HEK293 (cell line): Measurements from ENCODE around the gene ZNF574.

Experiments used
- CTCF ChIA-PET: fragments of 350-600 bp; formaldehyde crosslinking; extraction: SDS; loops from one replicate; lab custom pipeline; 2021; ENCODE audit warnings: antibody characterized with exemption; lab: Yijun Ruan, JAX
- POLR2A ChIA-PET: fragments of 300-600 bp; formaldehyde crosslinking; extraction: SDS; loops from one replicate; lab custom pipeline; 2020; ENCODE audit warnings: antibody characterized with exemption, inconsistent platforms; lab: Yijun Ruan, JAX
- H3K27ac ChIP-seq: fragments of 200-500 bp; sonication (Bioruptor generic); 2 replicates; pipeline ENCODE4 v1.5.1; 2014; ENCODE audit warnings: low read depth, low read length, control low read depth, inconsistent platforms; ENCODE audit errors: extremely low read depth
- H3K36me3 ChIP-seq, 2 experiments: fragments of 200-500 bp in 1 of 2; sonication (Bioruptor generic) in 1 of 2; 1 replicate in 1 of 2; 2 replicates in 1 of 2; pipeline ENCODE4 v1.5.1; 2014 to 2017; ENCODE audit warnings: inconsistent platforms in 2 of 2, low read length in 2 of 2; ENCODE audit not compliant: control insufficient read depth in 2 of 2, insufficient read depth in 1 of 2
- H3K4me1 ChIP-seq: fragments of 200-500 bp; sonication (Bioruptor generic); 2 replicates; pipeline ENCODE4 v1.5.1; 2014; ENCODE audit warnings: mild to moderate bottlenecking, low read length, inconsistent platforms; ENCODE audit not compliant: control insufficient read depth, insufficient read depth
- H3K4me3 ChIP-seq: 2 replicates; pipeline ENCODE4 v1.5.1; 2011; ENCODE audit warnings: low read depth, mild to moderate bottlenecking, control low read depth, low read length, moderate library complexity
- H3K9me3 ChIP-seq: fragments of 200-500 bp; sonication (Bioruptor generic); 2 replicates; pipeline ENCODE4 v1.5.1; 2014; ENCODE audit warnings: low read depth, low read length, inconsistent platforms; ENCODE audit not compliant: control insufficient read depth, insufficient read depth
- KLF1 ChIP-seq: fragments of 450-650 bp; formaldehyde crosslinking; IDR thresholded peaks from 2 replicates; pipeline ENCODE4 v1.5.1; 2016; ENCODE audit warnings: missing biosample characterization, missing genetic modification characterization
- KLF16 ChIP-seq: fragments of 450-650 bp; formaldehyde crosslinking; IDR thresholded peaks from 2 replicates; pipeline ENCODE4 v1.5.1; 2017; ENCODE audit warnings: missing biosample characterization, missing genetic modification characterization
- KLF7 ChIP-seq: fragments of 450-650 bp; formaldehyde crosslinking; IDR thresholded peaks from 2 replicates; pipeline ENCODE4 v1.5.1; 2016; ENCODE audit warnings: missing biosample characterization, missing genetic modification characterization, borderline replicate concordance
- ZBTB17 ChIP-seq: fragments of 450-650 bp; formaldehyde crosslinking; IDR thresholded peaks from 2 replicates; pipeline ENCODE4 v1.5.1; 2016; ENCODE audit warnings: missing biosample characterization, missing genetic modification characterization
- ZBTB20 ChIP-seq: fragments of 450-650 bp; formaldehyde crosslinking; IDR thresholded peaks from 2 replicates; pipeline ENCODE4 v1.5.1; 2016; ENCODE audit warnings: missing biosample characterization, missing genetic modification characterization
- ZNF121 ChIP-seq: fragments of 450-650 bp; formaldehyde crosslinking; IDR thresholded peaks from 2 replicates; pipeline ENCODE4 v1.5.1; 2016; ENCODE audit warnings: missing biosample characterization, missing genetic modification characterization
- ZNF274 ChIP-seq, 2 experiments: fragments of 200-500 bp in 1 of 2; fragments of 450-650 bp in 1 of 2; sonication (Bioruptor generic) in 1 of 2; formaldehyde crosslinking in 1 of 2; IDR thresholded peaks; 2 replicates each; pipeline versions ENCODE4 v1.5.1 to v1.6.1; 2014 to 2016; ENCODE audit warnings: borderline replicate concordance in 1 of 2, inconsistent platforms in 1 of 2, low read length in 1 of 2, missing biosample characterization in 1 of 2, missing genetic modification characterization in 1 of 2
- ZNF544 ChIP-seq: fragments of 450-650 bp; formaldehyde crosslinking; IDR thresholded peaks from 2 replicates; pipeline ENCODE4 v1.5.0; 2017; ENCODE audit warnings: missing biosample characterization, missing genetic modification characterization
- ZNF707 ChIP-seq: fragments of 450-650 bp; formaldehyde crosslinking; IDR thresholded peaks from 2 replicates; pipeline ENCODE4 v1.5.1; 2016; ENCODE audit warnings: missing biosample characterization, missing genetic modification characterization
- ZNF776 ChIP-seq: fragments of 450-650 bp; formaldehyde crosslinking; IDR thresholded peaks from 2 replicates; pipeline ENCODE4 v1.5.0; 2017; ENCODE audit warnings: missing biosample characterization, missing genetic modification characterization, borderline replicate concordance
- ZNF843 ChIP-seq: fragments of 450-650 bp; formaldehyde crosslinking; IDR thresholded peaks from 2 replicates; pipeline ENCODE4 v1.5.1; 2016; ENCODE audit warnings: missing biosample characterization, missing genetic modification characterization
- ZXDB ChIP-seq: fragments of 450-650 bp; formaldehyde crosslinking; IDR thresholded peaks from 2 replicates; pipeline ENCODE4 v1.5.1; 2016; ENCODE audit warnings: missing biosample characterization, missing genetic modification characterization
- TF ChIP-seq, protein P1 (sequence below): fragments of 450-650 bp; formaldehyde crosslinking; IDR thresholded peaks from 2 replicates; pipeline ENCODE4 v1.5.1; 2016; ENCODE audit warnings: missing biosample characterization, missing genetic modification characterization, borderline replicate concordance
- TF ChIP-seq, protein P2 (sequence below): fragments of 450-650 bp; formaldehyde crosslinking; IDR thresholded peaks from 2 replicates; pipeline ENCODE4 v1.5.1; 2016; ENCODE audit warnings: missing biosample characterization, missing genetic modification characterization
- TF ChIP-seq, protein P3 (sequence below): fragments of 450-650 bp; formaldehyde crosslinking; conservative IDR thresholded peaks from 2 replicates; pipeline ENCODE4 v1.5.1; 2016; ENCODE audit warnings: low read depth, missing biosample characterization, missing genetic modification characterization
- TF ChIP-seq, protein P4 (sequence below): fragments of 450-650 bp; formaldehyde crosslinking; IDR thresholded peaks from 2 replicates; pipeline ENCODE4 v1.5.1; 2016; ENCODE audit warnings: missing biosample characterization, missing genetic modification characterization

ZNF574 gene

DNA sequence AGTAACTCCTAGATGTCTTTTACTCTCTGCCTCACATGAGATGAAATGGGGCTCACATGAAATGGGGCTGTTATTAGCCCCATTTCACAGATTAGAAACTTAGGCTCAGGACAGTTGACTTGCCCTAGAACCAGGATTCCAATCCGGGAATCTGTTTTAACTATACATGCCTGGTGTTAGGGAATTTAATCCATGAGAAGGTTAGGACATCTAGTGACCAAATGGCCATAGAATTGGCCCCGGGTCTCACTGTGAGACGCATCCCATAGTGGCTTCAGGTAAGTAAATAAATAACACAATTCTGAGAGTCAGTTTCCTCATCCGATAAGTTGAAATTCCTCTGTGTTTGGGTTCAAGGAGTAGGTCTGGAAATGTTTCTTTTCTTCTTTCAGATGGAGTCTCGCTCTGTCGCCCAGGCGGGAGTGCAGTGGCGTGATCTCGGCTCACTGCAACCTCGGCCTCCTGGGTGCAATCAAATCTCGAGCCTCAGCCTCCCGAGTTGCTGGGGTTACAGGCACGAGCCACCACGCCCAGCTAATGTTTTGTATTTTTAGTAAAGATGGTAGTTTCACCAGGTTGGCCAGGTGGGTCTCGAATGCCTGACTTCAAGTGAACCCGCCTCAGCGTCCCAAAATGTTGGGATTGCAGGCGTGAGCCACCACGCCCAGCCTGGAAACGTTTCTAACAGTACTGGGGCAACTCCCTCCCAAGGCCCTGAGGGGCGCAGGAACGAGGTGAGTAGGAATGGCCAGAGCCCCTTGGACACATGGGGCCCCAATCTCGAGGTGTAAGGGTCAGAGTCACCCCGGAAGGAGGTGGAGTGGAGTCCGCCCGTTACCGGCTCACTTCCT lies 1.2 kb upstream of the ZNF574 start:
- H3K9me3 ChIP-seq, result no peaks in the 10 kb centered on the region
- H3K4me3 ChIP-seq, result peak overlapping the region; percentile 61
- H3K36me3 ChIP-seq, result peaks cover 19 to 22% of the 10 kb centered on the region in 2 experiments
- H3K27ac ChIP-seq, result peak overlapping the region; percentile 98
- peaks cover 11% of the 10 kb centered on the region for H3K4me1 ChIP-seq
- peak; percentile 74 for TF ChIP-seq ZBTB17 (tag by site-specific recombination)
- peak; percentile 56; the same call in 1 of the 2 replicates for TF ChIP-seq ZBTB20 (tag by site-specific recombination)
- TF ChIP-seq, protein P1, sequence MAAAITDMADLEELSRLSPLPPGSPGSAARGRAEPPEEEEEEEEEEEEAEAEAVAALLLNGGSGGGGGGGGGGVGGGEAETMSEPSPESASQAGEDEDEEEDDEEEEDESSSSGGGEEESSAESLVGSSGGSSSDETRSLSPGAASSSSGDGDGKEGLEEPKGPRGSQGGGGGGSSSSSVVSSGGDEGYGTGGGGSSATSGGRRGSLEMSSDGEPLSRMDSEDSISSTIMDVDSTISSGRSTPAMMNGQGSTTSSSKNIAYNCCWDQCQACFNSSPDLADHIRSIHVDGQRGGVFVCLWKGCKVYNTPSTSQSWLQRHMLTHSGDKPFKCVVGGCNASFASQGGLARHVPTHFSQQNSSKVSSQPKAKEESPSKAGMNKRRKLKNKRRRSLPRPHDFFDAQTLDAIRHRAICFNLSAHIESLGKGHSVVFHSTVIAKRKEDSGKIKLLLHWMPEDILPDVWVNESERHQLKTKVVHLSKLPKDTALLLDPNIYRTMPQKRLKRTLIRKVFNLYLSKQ (tag by site-specific recombination), result 0 out of 2 replicates have a peak, but pooled peaks have one; percentile 9
- TF ChIP-seq, protein P2, sequence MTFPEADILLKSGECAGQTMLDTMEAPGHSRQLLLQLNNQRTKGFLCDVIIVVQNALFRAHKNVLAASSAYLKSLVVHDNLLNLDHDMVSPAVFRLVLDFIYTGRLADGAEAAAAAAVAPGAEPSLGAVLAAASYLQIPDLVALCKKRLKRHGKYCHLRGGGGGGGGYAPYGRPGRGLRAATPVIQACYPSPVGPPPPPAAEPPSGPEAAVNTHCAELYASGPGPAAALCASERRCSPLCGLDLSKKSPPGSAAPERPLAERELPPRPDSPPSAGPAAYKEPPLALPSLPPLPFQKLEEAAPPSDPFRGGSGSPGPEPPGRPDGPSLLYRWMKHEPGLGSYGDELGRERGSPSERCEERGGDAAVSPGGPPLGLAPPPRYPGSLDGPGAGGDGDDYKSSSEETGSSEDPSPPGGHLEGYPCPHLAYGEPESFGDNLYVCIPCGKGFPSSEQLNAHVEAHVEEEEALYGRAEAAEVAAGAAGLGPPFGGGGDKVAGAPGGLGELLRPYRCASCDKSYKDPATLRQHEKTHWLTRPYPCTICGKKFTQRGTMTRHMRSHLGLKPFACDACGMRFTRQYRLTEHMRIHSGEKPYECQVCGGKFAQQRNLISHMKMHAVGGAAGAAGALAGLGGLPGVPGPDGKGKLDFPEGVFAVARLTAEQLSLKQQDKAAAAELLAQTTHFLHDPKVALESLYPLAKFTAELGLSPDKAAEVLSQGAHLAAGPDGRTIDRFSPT, result no peak
- TF ChIP-seq ZNF544, result no peak
- TF ChIP-seq, protein P3, sequence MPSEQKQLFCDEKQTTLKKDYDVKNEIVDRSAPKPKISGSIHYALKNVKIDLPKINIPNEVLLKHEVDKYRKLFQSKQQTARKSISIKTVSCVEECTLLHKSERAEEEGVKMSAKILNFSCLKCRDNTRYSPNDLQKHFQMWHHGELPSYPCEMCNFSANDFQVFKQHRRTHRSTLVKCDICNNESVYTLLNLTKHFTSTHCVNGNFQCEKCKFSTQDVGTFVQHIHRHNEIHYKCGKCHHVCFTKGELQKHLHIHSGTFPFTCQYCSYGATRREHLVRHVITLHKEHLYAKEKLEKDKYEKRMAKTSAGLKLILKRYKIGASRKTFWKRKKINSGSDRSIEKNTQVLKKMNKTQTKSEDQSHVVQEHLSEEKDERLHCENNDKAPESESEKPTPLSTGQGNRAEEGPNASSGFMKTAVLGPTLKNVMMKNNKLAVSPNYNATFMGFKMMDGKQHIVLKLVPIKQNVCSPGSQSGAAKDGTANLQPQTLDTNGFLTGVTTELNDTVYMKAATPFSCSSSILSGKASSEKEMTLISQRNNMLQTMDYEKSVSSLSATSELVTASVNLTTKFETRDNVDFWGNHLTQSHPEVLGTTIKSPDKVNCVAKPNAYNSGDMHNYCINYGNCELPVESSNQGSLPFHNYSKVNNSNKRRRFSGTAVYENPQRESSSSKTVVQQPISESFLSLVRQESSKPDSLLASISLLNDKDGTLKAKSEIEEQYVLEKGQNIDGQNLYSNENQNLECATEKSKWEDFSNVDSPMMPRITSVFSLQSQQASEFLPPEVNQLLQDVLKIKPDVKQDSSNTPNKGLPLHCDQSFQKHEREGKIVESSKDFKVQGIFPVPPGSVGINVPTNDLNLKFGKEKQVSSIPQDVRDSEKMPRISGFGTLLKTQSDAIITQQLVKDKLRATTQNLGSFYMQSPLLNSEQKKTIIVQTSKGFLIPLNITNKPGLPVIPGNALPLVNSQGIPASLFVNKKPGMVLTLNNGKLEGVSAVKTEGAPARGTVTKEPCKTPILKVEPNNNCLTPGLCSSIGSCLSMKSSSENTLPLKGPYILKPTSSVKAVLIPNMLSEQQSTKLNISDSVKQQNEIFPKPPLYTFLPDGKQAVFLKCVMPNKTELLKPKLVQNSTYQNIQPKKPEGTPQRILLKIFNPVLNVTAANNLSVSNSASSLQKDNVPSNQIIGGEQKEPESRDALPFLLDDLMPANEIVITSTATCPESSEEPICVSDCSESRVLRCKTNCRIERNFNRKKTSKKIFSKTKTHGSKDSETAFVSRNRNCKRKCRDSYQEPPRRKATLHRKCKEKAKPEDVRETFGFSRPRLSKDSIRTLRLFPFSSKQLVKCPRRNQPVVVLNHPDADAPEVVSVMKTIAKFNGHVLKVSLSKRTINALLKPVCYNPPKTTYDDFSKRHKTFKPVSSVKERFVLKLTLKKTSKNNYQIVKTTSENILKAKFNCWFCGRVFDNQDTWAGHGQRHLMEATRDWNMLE (tag by site-specific recombination), result no peak
- no peak for TF ChIP-seq ZNF776
- no peak for TF ChIP-seq ZNF274 (IDR thresholded peaks at IDR 0.05; ENCODE audit: low read length)
- TF ChIP-seq ZNF274 (tag by site-specific recombination; IDR thresholded peaks at IDR 0.05; ENCODE audit: borderline replicate concordance), result peak; percentile 51; the same call in 1 of the 2 replicates
- TF ChIP-seq, protein P4, sequence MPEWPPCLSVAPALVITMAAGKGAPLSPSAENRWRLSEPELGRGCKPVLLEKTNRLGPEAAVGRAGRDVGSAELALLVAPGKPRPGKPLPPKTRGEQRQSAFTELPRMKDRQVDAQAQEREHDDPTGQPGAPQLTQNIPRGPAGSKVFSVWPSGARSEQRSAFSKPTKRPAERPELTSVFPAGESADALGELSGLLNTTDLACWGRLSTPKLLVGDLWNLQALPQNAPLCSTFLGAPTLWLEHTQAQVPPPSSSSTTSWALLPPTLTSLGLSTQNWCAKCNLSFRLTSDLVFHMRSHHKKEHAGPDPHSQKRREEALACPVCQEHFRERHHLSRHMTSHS (tag by site-specific recombination), result no peak
- no peak for TF ChIP-seq ZNF843 (tag by site-specific recombination)
- no peak for TF ChIP-seq ZNF121
- TF ChIP-seq ZNF707 (tag by site-specific recombination), result no peak
- no peak for TF ChIP-seq ZXDB
- TF ChIP-seq KLF7, result peak; percentile 61; the same call in 1 of the 2 replicates
- TF ChIP-seq KLF1 (tag by site-specific recombination), result peak; percentile 82
- no peak for TF ChIP-seq KLF16 (tag by site-specific recombination)
- TF ChIP-seq, all 188 proteins: peak for 6
- CTCF ChIA-PET, result no interaction called here
- POLR2A ChIA-PET, result interaction anchor here (0.7 kb wide), 2 partner anchors 16 to 179 kb away, joined by 3 to 6 read pairs; no protein-coding TSS in a partner anchor
